ENCODE results near the gene ANO8. TPM values are rescaled to one million over a fixed set of nuclear protein-coding genes. Genes with fewer than 3 reads are reported as not detected.
"Not testable (repeated sequence)": the region's sequence is repeated elsewhere in the genome, so short reads cannot be mapped to it uniquely, and the experiment has no call there.

ANO8 gene
- polyA plus RNA-seq (2013, experiment 1 of 2; ENCODE audit: insufficient read length) = 8.5 TPM
- polyA plus RNA-seq (2013, experiment 2 of 2; ENCODE audit: insufficient read length) = 6.6 TPM

- peak; percentile 99 for DNase-seq
These were observed at the start of gene ANO8 for GRCh38 chr19:17334414-17335409. Gene ANO8, minus strand, starts transcription at chr19:17334855. Its CDS starts 185 bp downstream, at chr19:17334670.

GRCh38 chr19:17380426-17381138, 45.9 kb upstream of the ANO8 start:
- no peak for DNase-seq

- no peak for DNase-seq
These were observed 44.6 kb upstream of the ANO8 start for GRCh38 chr19:17379221-17379631.

GRCh38 chr19:17378271-17378670, 43.6 kb upstream of the ANO8 start:
- no peak for DNase-seq

- DNase-seq = no peak
These were observed 42.4 kb upstream of the ANO8 start, which contains the start of gene PLVAP for GRCh38 chr19:17376935-17377600. Gene PLVAP, minus strand, starts transcription at chr19:17377342. Its CDS starts 54 bp downstream, at chr19:17377288.

- DNase-seq = no peak
These were observed 35.5 kb upstream of the ANO8 start for GRCh38 chr19:17370026-17370587.

- DNase-seq = no peak
These were observed 30.7 kb upstream of the ANO8 start for GRCh38 chr19:17365361-17365760.

GRCh38 chr19:17363852-17364605, 29.4 kb upstream of the ANO8 start:
- not testable (repeated sequence) for DNase-seq

GRCh38 chr19:17359905-17360800, 25.5 kb upstream of the ANO8 start:
- no peak for DNase-seq

- DNase-seq = peak; percentile 71
These were observed 23.7 kb upstream of the ANO8 start for GRCh38 chr19:17358395-17358794.

GRCh38 chr19:17357724-17358123, 23.1 kb upstream of the ANO8 start:
- DNase-seq = no peak

GRCh38 chr19:17357078-17357666, 22.5 kb upstream of the ANO8 start:
- DNase-seq = no peak

GRCh38 chr19:17353386-17353785, 18.7 kb upstream of the ANO8 start:
- no peak for DNase-seq

GRCh38 chr19:17352608-17353280, 18.1 kb upstream of the ANO8 start:
- no peak for DNase-seq

- DNase-seq = no peak
These were observed 17.3 kb upstream of the ANO8 start for GRCh38 chr19:17351815-17352435.

GRCh38 chr19:17348700-17349099, 14.0 kb upstream of the ANO8 start:
- peak; percentile 86 for DNase-seq

GRCh38 chr19:17347877-17348276, 13.2 kb upstream of the ANO8 start:
- DNase-seq = no peak

- peak; percentile 27 for DNase-seq
These were observed 12.7 kb upstream of the ANO8 start for GRCh38 chr19:17347361-17347760.

- peak; percentile 52 for DNase-seq
These were observed 11.5 kb upstream of the ANO8 start for GRCh38 chr19:17346109-17346671.

Data from fibroblast of skin of back (primary cell).